GM23248 (cell line): ENCODE measurements around the gene DACH2.

Experiments
- EZH2 ChIP-seq: fragments of 200-600 bp; sonication (generic); IDR thresholded peaks from 2 replicates; pipeline ENCODE4 v1.6.1; 2018; ENCODE audit warnings: antibody characterized with exemption, mild to moderate bottlenecking; ENCODE audit not compliant: insufficient read depth, poor library complexity, severe bottlenecking
- EZH2phosphoT487 ChIP-seq: fragments of 200-600 bp; sonication (generic); IDR thresholded peaks from 2 replicates; pipeline ENCODE4 v1.6.1; 2018; ENCODE audit warnings: antibody characterized with exemption, moderate library complexity, mild to moderate bottlenecking, low read depth; ENCODE audit not compliant: insufficient read depth

- no peak for TF ChIP-seq EZH2
- no peak for TF ChIP-seq EZH2phosphoT487
Observed at GRCh38 chrX:86102341-86102740, 45.9 kb upstream of the DACH2 start.
